Trophoblast cell (in vitro differentiated cells and primary cell): ENCODE results near the gene ERCC1. TPM values are rescaled to one million over a fixed set of nuclear protein-coding genes. Genes with fewer than 3 reads are reported as not detected.

ENCODE experiments used
- DNase-seq, 2 donors: peaks; one replicate each; pipeline ENCODE4 v3.0.0-alpha.2; 2016
- H2AFZ ChIP-seq: 2 replicates; pipeline ENCODE4 v1.6.1; 2013; ENCODE audit warnings: low read length, moderate library complexity, mild to moderate bottlenecking; ENCODE audit not compliant: insufficient read depth, poor library complexity
- H2AK5ac ChIP-seq: 2 replicates; pipeline ENCODE4 v1.6.1; 2013; ENCODE audit warnings: mild to moderate bottlenecking, low read length
- H2BK120ac ChIP-seq: 2 replicates; pipeline ENCODE4 v1.6.1; 2013; ENCODE audit warnings: low read length, mild to moderate bottlenecking, moderate library complexity; ENCODE audit not compliant: insufficient read depth, poor library complexity
- H2BK12ac ChIP-seq: 2 replicates; pipeline ENCODE4 v1.6.1; 2013; ENCODE audit warnings: mild to moderate bottlenecking, low read length, moderate library complexity
- H2BK5ac ChIP-seq: 2 replicates; pipeline ENCODE4 v1.6.1; 2013; ENCODE audit warnings: low read length, low read depth, moderate library complexity, mild to moderate bottlenecking; ENCODE audit not compliant: poor library complexity
- H3K14ac ChIP-seq: 2 replicates; pipeline ENCODE4 v1.6.1; 2013; ENCODE audit warnings: mild to moderate bottlenecking, low read length
- H3K18ac ChIP-seq: 2 replicates; pipeline ENCODE4 v1.6.1; 2013; ENCODE audit warnings: mild to moderate bottlenecking, low read length
- H3K23ac ChIP-seq: 2 replicates; pipeline ENCODE4 v1.6.1; 2013; ENCODE audit warnings: low read length
- H3K27ac ChIP-seq: 2 replicates; pipeline ENCODE4 v1.5.1; 2013; ENCODE audit warnings: low read depth, mild to moderate bottlenecking, inconsistent platforms, low read length, moderate library complexity
- H3K27me3 ChIP-seq: 2 replicates; pipeline ENCODE4 v1.6.1; 2013; ENCODE audit warnings: inconsistent platforms, mild to moderate bottlenecking, low read length, moderate library complexity; ENCODE audit not compliant: insufficient read depth
- H3K36me3 ChIP-seq, 2 experiments: 1 replicate in 1 of 2; 2 replicates in 1 of 2; pipeline ENCODE4 v1.6.1; 2013; ENCODE audit warnings: low read length in 2 of 2, mild to moderate bottlenecking in 2 of 2, moderate library complexity in 1 of 2; ENCODE audit not compliant: insufficient read depth in 2 of 2, control insufficient read depth in 1 of 2
- H3K4ac ChIP-seq: 2 replicates; pipeline ENCODE4 v1.6.1; 2013; ENCODE audit warnings: low read depth, mild to moderate bottlenecking, low read length, moderate library complexity
- H3K4me1 ChIP-seq, 2 experiments: 1 replicate in 1 of 2; 2 replicates in 1 of 2; pipeline ENCODE4 v1.6.1; 2013; ENCODE audit warnings: low read length in 2 of 2, mild to moderate bottlenecking in 2 of 2, moderate library complexity in 1 of 2; ENCODE audit not compliant: insufficient read depth in 2 of 2, control insufficient read depth in 1 of 2
- H3K4me2 ChIP-seq: 2 replicates; pipeline ENCODE4 v1.6.1; 2013; ENCODE audit warnings: inconsistent platforms, mild to moderate bottlenecking, low read length, moderate library complexity
- H3K4me3 ChIP-seq: 2 replicates; pipeline ENCODE4 v1.5.1; 2013; ENCODE audit warnings: mild to moderate bottlenecking, low read depth, low read length, inconsistent platforms
- H3K79me1 ChIP-seq: one replicate; pipeline ENCODE4 v1.6.1; 2013; ENCODE audit warnings: low read length
- H3K79me2 ChIP-seq: 2 replicates; pipeline ENCODE4 v1.6.1; 2013; ENCODE audit warnings: low read length, mild to moderate bottlenecking; ENCODE audit not compliant: control insufficient read depth, insufficient read depth, poor library complexity
- H3K9ac ChIP-seq: 2 replicates; pipeline ENCODE4 v1.6.1; 2013; ENCODE audit warnings: mild to moderate bottlenecking, low read length
- H3K9me3 ChIP-seq: 2 replicates; pipeline ENCODE4 v1.6.1; 2013; ENCODE audit warnings: low read depth, mild to moderate bottlenecking, control low read depth, inconsistent platforms, low read length; ENCODE audit not compliant: insufficient read depth
- H4K12ac ChIP-seq: 2 replicates; pipeline ENCODE4 v1.6.1; 2013; ENCODE audit warnings: low read depth, mild to moderate bottlenecking, low read length, moderate library complexity
- H4K8ac ChIP-seq: 2 replicates; pipeline ENCODE4 v1.6.1; 2013; ENCODE audit warnings: low read depth, mild to moderate bottlenecking, low read length, moderate library complexity
- H4K91ac ChIP-seq: one replicate; pipeline ENCODE4 v1.6.1; 2013; ENCODE audit warnings: low read depth, mild to moderate bottlenecking, low read length, moderate library complexity
- WGBS: extraction: QIAGEN DNeasy Blood & Tissue Kit; methylation state at CpG from one replicate; pipeline ENCODE4 v1.1.7; 2013; ENCODE audit warnings: missing lambda C conversion rate; ENCODE audit not compliant: insufficient read length, insufficient coverage; ENCODE audit errors: extremely low coverage; 5-methylcytosine and 5-hydroxymethylcytosine counted together
- polyA plus RNA-seq: library from polyadenylated mRNA; stranded (reverse); fragments of 200-250 nt; gene quantifications from 2 replicates; pipeline ENCODE4 v1.2.3, GENCODE V29; 2013

ERCC1 gene
- 56.9 and 58.5 TPM in 2 replicates for polyA plus RNA-seq

DNA sequence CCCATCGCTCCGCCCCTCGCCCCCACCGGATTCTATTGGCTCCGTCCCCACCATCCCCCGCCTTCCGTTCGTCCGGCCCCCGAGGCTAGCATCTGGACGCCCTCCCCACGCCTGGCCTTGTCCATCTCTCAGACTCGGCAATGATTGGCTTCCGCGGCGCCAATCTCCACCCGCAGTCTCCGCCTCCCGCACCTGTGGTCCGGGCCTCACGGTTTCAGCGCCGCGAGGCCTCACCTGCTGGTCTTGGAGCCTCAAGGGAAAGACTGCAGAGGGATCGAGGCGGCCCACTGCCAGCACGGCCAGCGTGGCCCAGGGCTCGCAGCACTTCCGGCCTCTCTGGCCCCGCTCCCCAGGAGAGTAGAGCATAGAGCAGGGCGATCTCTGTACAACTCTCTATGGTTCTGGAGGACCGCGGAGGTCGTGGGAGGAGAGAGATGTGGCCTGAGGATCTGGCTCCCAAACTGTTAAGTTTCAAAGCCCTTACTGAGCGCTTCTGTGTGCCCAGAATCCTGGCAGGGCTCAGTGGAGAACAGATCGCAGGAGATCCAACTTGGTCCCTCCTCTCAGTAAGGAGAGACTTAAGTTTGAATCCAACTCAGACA lies at the start of gene ERCC1:
Gene ERCC1 (minus strand): TSS at position 329 of the 602 bp plus-strand sequence. CDS start 543 bp downstream, outside the sequence.
- H3K23ac ChIP-seq = no peak within 1 kb of the TSS
- no peaks in the 10 kb centered on the region for H3K9me3 ChIP-seq
- H3K4me1 ChIP-seq = peaks cover 11 to 18% of the 10 kb centered on the region in 2 experiments
- H4K91ac ChIP-seq = peak within 1 kb of the TSS; percentile 94
- peak within 1 kb of the TSS; percentile 94 for H2BK5ac ChIP-seq
- no CpG with 5 or more reads among the region's 37 CpGs for WGBS
- peak within 1 kb of the TSS; percentile 98 for H3K14ac ChIP-seq
- H3K4ac ChIP-seq = peak within 1 kb of the TSS; percentile 77
- H3K36me3 ChIP-seq = peaks cover 7 to 18% of the 10 kb centered on the region in 2 experiments
- H2AK5ac ChIP-seq = peak within 1 kb of the TSS; percentile 99
- peaks cover 17% of the 10 kb centered on the region for H3K79me1 ChIP-seq
- H3K4me3 ChIP-seq = peak within 1 kb of the TSS; percentile 76
- H3K9ac ChIP-seq = peak within 1 kb of the TSS; percentile 75
- H3K4me2 ChIP-seq = peak within 1 kb of the TSS; percentile 67
- H2AFZ ChIP-seq = peak within 1 kb of the TSS; percentile 82
- H3K27ac ChIP-seq = peak within 1 kb of the TSS; percentile 96
- no peaks in the 10 kb centered on the region for H3K27me3 ChIP-seq
- H2BK12ac ChIP-seq = peak within 1 kb of the TSS; percentile 64
- peaks cover 8% of the 10 kb centered on the region for H3K79me2 ChIP-seq
- peak; percentile 98 to 99 for DNase-seq
- peak within 1 kb of the TSS; percentile 99 for H2BK120ac ChIP-seq
- peak within 1 kb of the TSS; percentile 100 for H4K8ac ChIP-seq
- H3K18ac ChIP-seq = peak within 1 kb of the TSS; percentile 98
- H4K12ac ChIP-seq = peak within 1 kb of the TSS; percentile 98

DNA sequence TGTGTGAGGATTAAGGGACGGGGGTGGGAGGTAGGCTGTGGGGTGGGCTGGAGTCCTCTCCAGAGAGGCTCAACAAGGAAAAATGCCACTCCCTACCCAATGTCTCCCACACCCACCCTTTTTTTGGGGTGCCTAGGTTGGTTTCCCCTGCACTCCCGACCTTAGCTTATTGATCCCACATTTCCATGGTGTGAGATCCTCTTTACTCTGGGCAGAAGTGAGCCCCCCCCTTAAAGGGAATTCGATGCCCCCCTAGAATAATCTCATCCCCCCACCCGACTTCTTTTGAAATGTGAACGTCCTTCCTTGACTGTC lies 49.6 kb upstream of the ERCC1 start:
- Histone ChIP-seq H3K27ac (no peak overlapping the region), H2BK120ac (no peak overlapping the region)
- WGBS = no CpG with 5 or more reads among the region's 5 CpGs

DNA sequence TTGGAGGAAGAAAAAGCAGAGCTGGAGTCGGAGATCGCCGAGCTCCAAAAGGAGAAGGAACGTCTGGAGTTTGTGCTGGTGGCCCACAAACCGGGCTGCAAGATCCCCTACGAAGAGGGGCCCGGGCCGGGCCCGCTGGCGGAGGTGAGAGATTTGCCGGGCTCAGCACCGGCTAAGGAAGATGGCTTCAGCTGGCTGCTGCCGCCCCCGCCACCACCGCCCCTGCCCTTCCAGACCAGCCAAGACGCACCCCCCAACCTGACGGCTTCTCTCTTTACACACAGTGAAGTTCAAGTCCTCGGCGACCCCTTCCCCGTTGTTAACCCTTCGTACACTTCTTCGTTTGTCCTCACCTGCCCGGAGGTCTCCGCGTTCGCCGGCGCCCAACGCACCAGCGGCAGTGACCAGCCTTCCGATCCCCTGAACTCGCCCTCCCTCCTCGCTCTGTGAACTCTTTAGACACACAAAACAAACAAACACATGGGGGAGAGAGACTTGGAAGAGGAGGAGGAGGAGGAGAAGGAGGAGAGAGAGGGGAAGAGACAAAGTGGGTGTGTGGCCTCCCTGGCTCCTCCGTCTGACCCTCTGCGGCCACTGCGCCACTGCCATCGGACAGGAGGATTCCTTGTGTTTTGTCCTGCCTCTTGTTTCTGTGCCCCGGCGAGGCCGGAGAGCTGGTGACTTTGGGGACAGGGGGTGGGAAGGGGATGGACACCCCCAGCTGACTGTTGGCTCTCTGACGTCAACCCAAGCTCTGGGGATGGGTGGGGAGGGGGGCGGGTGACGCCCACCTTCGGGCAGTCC lies 49.0 kb upstream of the ERCC1 start:
- Histone ChIP-seq H3K79me2 (peaks cover 2% of the 10 kb centered on the region), H2BK5ac (no peak overlapping the region), H3K23ac (no peak overlapping the region), H3K79me1 (peaks cover 5% of the 10 kb centered on the region), H3K4me3 (no peak overlapping the region), H2BK120ac (no peak overlapping the region), H3K4me2 (peak overlapping the region; percentile 13), H4K12ac (no peak overlapping the region), H3K27me3 (no peaks in the 10 kb centered on the region), H3K36me3 (peaks cover 14 to 21% of the 10 kb centered on the region in 2 experiments), H2AFZ (no peak overlapping the region), H3K27ac (no peak overlapping the region), H2BK12ac (no peak overlapping the region), H3K4me1 (peaks cover 5 to 8% of the 10 kb centered on the region in 2 experiments), H4K8ac (no peak overlapping the region), H3K4ac (no peak overlapping the region), H2AK5ac (no peak overlapping the region), H4K91ac (no peak overlapping the region), H3K9ac (no peak overlapping the region), H3K9me3 (peaks cover 4% of the 10 kb centered on the region), H3K18ac (no peak overlapping the region), H3K14ac (no peak overlapping the region)
- WGBS = no CpG with 5 or more reads among the region's 44 CpGs
- DNase-seq = peak; percentile 81 to 82

More for the DNA sequence above, 49.6 kb upstream of the ERCC1 start:
- peaks cover 5% of the 10 kb centered on the region for H3K79me1 ChIP-seq
- H3K14ac ChIP-seq = no peak overlapping the region
- H3K4me3 ChIP-seq = no peak overlapping the region
- no peak overlapping the region for H4K91ac ChIP-seq
- no peak overlapping the region for H2AFZ ChIP-seq
- no peak overlapping the region for H2BK12ac ChIP-seq
- H3K36me3 ChIP-seq = peaks cover 14 to 21% of the 10 kb centered on the region in 2 experiments
- H3K79me2 ChIP-seq = peaks cover 2% of the 10 kb centered on the region
- no peak overlapping the region for H3K4ac ChIP-seq
- no peaks in the 10 kb centered on the region for H3K27me3 ChIP-seq
- no peak overlapping the region for H2BK5ac ChIP-seq
- H3K9me3 ChIP-seq = peaks cover 4% of the 10 kb centered on the region
- DNase-seq = peak; percentile 73 to 84
- peaks cover 5 to 9% of the 10 kb centered on the region in 2 experiments for H3K4me1 ChIP-seq
- H3K9ac ChIP-seq = no peak overlapping the region
- no peak overlapping the region for H3K23ac ChIP-seq
- no peak overlapping the region for H3K4me2 ChIP-seq
- H3K18ac ChIP-seq = no peak overlapping the region
- no peak overlapping the region for H2AK5ac ChIP-seq
- H4K8ac ChIP-seq = no peak overlapping the region
- no peak overlapping the region for H4K12ac ChIP-seq

GRCh38 chr19:45471931-45472562 lies 48.3 kb upstream of the ERCC1 start:
- H2BK120ac ChIP-seq = no peak overlapping the region
- H4K91ac ChIP-seq = no peak overlapping the region
- H3K4ac ChIP-seq = no peak overlapping the region
- H3K36me3 ChIP-seq = peaks cover 14 to 21% of the 10 kb centered on the region in 2 experiments
- H3K9me3 ChIP-seq = peaks cover 4% of the 10 kb centered on the region
- H3K18ac ChIP-seq = no peak overlapping the region
- H3K27ac ChIP-seq = no peak overlapping the region
- no peak overlapping the region for H3K14ac ChIP-seq
- H3K23ac ChIP-seq = no peak overlapping the region
- no peak overlapping the region for H3K4me2 ChIP-seq
- peaks cover 5 to 8% of the 10 kb centered on the region in 2 experiments for H3K4me1 ChIP-seq
- no CpG with 5 or more reads among the region's 7 CpGs for WGBS
- H4K8ac ChIP-seq = no peak overlapping the region
- no peak overlapping the region for H2BK5ac ChIP-seq
- no peak overlapping the region for H2BK12ac ChIP-seq
- H3K4me3 ChIP-seq = no peak overlapping the region
- no peaks in the 10 kb centered on the region for H3K27me3 ChIP-seq
- H3K79me1 ChIP-seq = peaks cover 8% of the 10 kb centered on the region
- no peak overlapping the region for H4K12ac ChIP-seq
- H2AK5ac ChIP-seq = no peak overlapping the region
- DNase-seq = peak; percentile 28 to 77
- H3K79me2 ChIP-seq = peaks cover 2% of the 10 kb centered on the region
- no peak overlapping the region for H3K9ac ChIP-seq
- no peak overlapping the region for H2AFZ ChIP-seq
